AG04449 (cell line): ENCODE measurements around the gene ZNF652.

ENCODE experiments used
- CTCF ChIA-PET: fragments of 350-600 bp; formaldehyde crosslinking; extraction: SDS; loops from one replicate; lab custom pipeline; 2021; ENCODE audit warnings: antibody characterized with exemption; lab: Yijun Ruan, JAX
- POLR2A ChIA-PET: fragments of 400-600, 350-600 bp; formaldehyde crosslinking; extraction: SDS; loops from one replicate; lab custom pipeline; 2020; ENCODE audit warnings: antibody characterized with exemption, inconsistent platforms; lab: Yijun Ruan, JAX
- DNase-seq: peaks from one replicate; pipeline ENCODE4 v3.0.0-alpha.2; 2010; ENCODE audit warnings: low read depth, low spot score
- H3K4me3 ChIP-seq: 2 replicates; pipeline ENCODE4 v1.5.1; 2011; ENCODE audit warnings: low read depth, mild to moderate bottlenecking, control low read depth, low read length
- TF ChIP-seq, protein P1 (sequence below): IDR thresholded peaks from one replicate; pipeline ENCODE4 v1.5.1; 2011; ENCODE audit warnings: mild to moderate bottlenecking, moderate library complexity, low read length, control low read depth, inconsistent platforms; ENCODE audit not compliant: insufficient read depth; ENCODE audit errors: missing control alignments

The ZNF652 gene

GRCh38 chr17:49315551-49316257, 46.3 kb downstream of the ZNF652 start:
- POLR2A ChIA-PET, result no interaction called here
- H3K4me3 ChIP-seq, result no peak overlapping the region
- CTCF ChIA-PET, result interaction anchor here (0.6 to 13.7 kb wide), 33 partner anchors 10 to 241 kb away, joined by 3 to 297 read pairs (median 5); partner anchors contain the start of gene PHB1
- TF ChIP-seq, protein P1, sequence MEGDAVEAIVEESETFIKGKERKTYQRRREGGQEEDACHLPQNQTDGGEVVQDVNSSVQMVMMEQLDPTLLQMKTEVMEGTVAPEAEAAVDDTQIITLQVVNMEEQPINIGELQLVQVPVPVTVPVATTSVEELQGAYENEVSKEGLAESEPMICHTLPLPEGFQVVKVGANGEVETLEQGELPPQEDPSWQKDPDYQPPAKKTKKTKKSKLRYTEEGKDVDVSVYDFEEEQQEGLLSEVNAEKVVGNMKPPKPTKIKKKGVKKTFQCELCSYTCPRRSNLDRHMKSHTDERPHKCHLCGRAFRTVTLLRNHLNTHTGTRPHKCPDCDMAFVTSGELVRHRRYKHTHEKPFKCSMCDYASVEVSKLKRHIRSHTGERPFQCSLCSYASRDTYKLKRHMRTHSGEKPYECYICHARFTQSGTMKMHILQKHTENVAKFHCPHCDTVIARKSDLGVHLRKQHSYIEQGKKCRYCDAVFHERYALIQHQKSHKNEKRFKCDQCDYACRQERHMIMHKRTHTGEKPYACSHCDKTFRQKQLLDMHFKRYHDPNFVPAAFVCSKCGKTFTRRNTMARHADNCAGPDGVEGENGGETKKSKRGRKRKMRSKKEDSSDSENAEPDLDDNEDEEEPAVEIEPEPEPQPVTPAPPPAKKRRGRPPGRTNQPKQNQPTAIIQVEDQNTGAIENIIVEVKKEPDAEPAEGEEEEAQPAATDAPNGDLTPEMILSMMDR, result peak; percentile 63
- DNase-seq, result peak; percentile 69

GRCh38 chr17:49312722-49313121, 49.3 kb downstream of the ZNF652 start:
- H3K4me3 ChIP-seq, result no peak overlapping the region
- POLR2A ChIA-PET, result no interaction called here
- DNase-seq, result no peak
- CTCF ChIA-PET, result interaction anchor here (1.0 to 2.9 kb wide), 4 partner anchors 22 to 87 kb away, joined by 3 to 12 read pairs (median 3); no protein-coding TSS in a partner anchor
- TF ChIP-seq, protein P1, result no peak

DNA sequence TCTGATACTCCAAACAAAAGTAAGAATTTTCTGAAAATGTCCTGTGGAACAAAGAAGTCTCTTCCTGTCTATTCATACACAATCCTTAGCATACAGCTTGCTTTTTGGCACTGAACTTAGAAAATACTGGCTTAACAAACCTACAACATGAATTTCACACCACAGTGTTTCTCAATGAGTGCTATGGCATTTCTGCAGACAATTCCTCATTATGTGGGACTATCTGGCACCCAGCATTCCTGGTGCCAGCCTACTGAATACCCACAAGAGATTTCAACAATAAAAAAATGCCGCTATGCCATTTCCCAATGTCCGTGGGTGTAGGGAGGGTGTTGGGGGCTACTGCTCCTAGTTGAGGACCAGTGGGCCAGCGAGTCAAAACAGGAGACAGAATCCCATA, 62.1 kb downstream of the ZNF652 start:
- DNase-seq, result no peak
- ChIA-PET POLR2A (no interaction called here), CTCF (interaction anchor here (1.5 kb wide), 3 partner anchors 9 to 96 kb away, joined by 4 to 11 read pairs (median 7); no protein-coding TSS in a partner anchor)
- no peak overlapping the region for H3K4me3 ChIP-seq
- TF ChIP-seq, protein P1, result no peak

DNA sequence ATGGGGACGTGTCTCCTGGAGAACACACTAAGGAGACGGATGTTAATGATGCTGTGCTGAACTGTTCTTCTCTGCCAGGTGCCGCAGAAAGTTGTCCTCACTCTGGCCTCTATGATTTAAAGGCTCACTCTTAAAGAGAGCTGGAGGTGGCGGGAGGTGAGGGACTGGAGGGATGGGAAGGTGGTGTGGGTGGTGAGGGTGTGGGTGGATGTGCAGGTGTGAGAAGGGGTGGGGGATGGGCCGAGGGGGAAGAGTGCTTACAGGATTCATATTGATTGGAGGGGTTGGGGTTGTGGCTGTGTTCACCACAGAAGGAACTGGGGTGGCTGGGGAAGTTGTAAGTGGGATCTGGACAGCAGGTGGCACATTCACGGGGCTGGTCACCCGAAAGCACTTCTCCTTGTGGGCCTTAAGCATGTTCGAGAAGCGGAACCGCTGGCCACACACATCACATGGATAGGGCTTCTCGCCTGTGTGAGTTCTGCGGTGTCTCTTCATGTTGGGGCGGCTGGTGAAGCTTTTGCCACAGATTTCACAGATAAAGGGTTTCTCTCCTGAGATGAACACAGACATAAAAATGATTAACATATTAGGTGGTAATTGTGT, 63.6 kb downstream of the ZNF652 start:
- H3K4me3 ChIP-seq, result no peak overlapping the region
- TF ChIP-seq, protein P1, result no peak
- ChIA-PET CTCF (interaction anchor here (1.0 to 2.4 kb wide), 5 partner anchors 9 to 119 kb away, joined by 3 to 8 read pairs (median 4); no protein-coding TSS in a partner anchor), POLR2A (no interaction called here)
- no peak for DNase-seq

DNA sequence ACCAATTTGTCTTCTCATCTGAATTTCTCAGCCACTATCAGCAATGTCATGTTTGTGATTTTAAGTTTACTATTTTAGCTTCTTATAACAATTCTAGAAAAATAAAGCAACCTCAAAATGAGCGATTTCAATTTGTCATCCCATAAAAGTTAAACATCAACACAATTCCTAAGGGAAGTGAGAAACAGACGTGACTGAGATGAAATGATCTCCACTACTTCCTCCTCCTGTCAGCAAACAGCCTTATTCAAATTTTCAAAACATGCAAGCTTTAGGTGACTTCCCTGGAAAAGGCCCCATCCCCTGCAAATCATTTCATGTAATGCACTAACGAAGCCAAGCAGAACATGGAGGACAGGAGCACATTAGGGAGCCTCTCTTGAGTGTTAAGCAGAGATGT, 64.9 kb downstream of the ZNF652 start:
- POLR2A ChIA-PET, result no interaction called here
- CTCF ChIA-PET, result interaction anchor here (0.7 to 2.4 kb wide), 9 partner anchors 8 to 117 kb away, joined by 3 to 8 read pairs (median 4); no protein-coding TSS in a partner anchor
- TF ChIP-seq, protein P1, result no peak
- no peak for DNase-seq
- no peak overlapping the region for H3K4me3 ChIP-seq

DNA sequence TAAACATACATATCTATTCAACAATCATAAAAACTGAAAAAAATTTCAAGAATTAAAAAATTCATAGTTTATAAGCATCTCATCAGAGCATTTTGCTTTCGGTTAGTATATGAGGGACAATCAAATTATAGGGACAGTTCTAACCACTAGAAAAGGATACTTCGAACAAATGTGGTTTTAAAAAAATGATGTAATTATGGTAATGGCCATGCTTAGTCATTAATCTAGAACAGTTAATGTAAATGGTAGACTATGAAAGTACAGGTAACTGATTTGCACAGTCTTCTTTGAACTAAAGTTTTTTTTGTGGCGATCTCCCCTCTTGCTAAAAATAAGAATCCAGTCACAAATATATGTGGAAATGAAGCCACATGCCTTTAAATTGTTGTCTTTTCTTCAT, 67.9 kb downstream of the ZNF652 start:
- POLR2A ChIA-PET, result no interaction called here
- no peak for DNase-seq
- TF ChIP-seq, protein P1, result no peak

More for the DNA sequence above, 67.9 kb downstream of the ZNF652 start:
- CTCF ChIA-PET, result interaction anchor here (0.9 kb wide), 2 partner anchors 67 to 122 kb away, joined by 3 read pairs; no protein-coding TSS in a partner anchor
- H3K4me3 ChIP-seq, result no peak overlapping the region
